ENCODE data around the gene C1QTNF7. TPM values are rescaled to one million over a fixed set of nuclear protein-coding genes. Genes with fewer than 3 reads are reported as not detected.

Gene C1QTNF7
- total and polyA plus RNA-seq, 10 donors: 0.74 to 22.5 (median 5.2) TPM

DNA sequence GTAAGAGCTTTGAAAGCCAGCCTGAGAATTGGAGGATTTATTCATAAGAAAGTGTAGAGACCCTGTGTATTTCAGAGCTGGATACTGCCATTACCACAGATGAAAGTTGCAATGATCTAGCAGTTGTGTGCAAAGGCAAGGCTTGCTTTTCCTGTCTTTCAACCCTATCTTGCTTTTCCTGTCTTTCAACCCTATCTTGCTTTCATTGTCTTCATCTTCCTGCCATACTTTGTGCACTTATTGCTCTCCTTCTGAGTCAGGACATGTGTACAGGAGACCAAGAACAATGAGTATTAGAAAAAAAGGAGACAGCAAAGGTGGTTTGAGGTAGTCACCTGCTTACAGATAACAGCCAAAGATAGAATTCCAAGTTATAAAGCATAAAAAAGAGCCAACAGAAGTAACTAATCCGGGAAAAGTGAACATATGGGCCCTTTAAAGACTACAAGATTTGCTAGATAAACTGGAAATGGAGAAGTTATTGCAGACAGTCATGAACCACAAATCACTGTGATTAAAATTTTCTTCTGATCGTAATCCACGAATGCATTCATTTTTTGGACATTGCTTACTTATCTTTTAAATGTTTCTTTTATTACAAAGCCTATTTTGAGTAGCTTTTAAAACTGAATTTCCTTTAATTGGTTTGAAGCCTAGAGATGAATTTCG, 17.2 kb downstream of the C1QTNF7 start:
- DNase-seq: no peak
- intact Hi-C loops (cut with DNase I; ENCODE audit: low total_unique reads): no loop called here
- TF ChIP-seq POLR2AphosphoS5 (IDR thresholded peaks at IDR 0.05) (no peak), POLR2A (IDR thresholded peaks at IDR 0.05) (no peak)
- TF ChIP-seq, protein P1, sequence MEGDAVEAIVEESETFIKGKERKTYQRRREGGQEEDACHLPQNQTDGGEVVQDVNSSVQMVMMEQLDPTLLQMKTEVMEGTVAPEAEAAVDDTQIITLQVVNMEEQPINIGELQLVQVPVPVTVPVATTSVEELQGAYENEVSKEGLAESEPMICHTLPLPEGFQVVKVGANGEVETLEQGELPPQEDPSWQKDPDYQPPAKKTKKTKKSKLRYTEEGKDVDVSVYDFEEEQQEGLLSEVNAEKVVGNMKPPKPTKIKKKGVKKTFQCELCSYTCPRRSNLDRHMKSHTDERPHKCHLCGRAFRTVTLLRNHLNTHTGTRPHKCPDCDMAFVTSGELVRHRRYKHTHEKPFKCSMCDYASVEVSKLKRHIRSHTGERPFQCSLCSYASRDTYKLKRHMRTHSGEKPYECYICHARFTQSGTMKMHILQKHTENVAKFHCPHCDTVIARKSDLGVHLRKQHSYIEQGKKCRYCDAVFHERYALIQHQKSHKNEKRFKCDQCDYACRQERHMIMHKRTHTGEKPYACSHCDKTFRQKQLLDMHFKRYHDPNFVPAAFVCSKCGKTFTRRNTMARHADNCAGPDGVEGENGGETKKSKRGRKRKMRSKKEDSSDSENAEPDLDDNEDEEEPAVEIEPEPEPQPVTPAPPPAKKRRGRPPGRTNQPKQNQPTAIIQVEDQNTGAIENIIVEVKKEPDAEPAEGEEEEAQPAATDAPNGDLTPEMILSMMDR (IDR thresholded peaks at IDR 0.05 in 8 of 11, conservative IDR thresholded peaks at IDR 0.05 in 3 of 11): no peak
- no peak overlapping the region for H3K27ac ChIP-seq
- H3K36me3 ChIP-seq: peaks cover 0 to 6% (median 0%) of the 10 kb centered on the region in 6 donors
- H3K4me3 ChIP-seq: no peak overlapping the region
- no peaks in the 10 kb centered on the region for H3K9me3 ChIP-seq
- WGBS, 5 donors: 38 to 50% (median 45%) methylated on average over 4 of the region's 4 CpGs
- no peaks in the 10 kb centered on the region for H3K4me1 ChIP-seq
- no peaks in the 10 kb centered on the region for H3K27me3 ChIP-seq (replicated peaks in 1 of 7)

DNA sequence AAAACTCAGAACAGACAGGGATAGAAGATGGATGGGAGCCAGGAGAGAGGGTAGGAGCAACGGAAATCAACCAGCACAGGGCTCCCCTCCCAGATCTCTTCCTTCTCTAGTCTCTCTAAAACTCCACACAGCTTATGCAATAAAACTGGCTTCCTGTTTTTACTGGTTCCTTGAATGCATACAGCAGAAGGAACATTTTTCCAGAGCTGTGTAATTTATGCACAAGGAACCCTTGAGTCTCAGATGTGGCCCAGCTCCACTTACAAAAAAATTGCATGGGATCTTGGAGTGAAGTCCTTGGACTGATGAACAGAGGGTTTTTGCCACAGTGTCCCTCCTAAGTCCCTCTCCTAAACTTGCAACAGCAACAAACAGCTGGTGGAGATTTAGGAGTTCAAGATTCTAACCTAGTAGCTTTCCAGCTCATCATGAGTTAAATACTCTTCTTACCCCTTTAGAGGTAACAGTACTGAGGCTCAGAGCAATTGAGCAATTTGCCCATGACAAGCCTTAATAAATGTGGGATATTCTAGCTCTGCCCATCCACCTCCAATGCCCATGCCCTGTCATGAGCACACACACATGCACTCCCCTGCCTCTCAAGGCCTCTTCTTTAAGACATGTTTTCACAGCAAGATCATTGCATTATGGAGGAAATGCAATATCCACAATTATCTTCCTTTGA, 23.5 kb downstream of the C1QTNF7 start:
- WGBS, 5 donors: 11 to 32% (median 13%) methylated on average over 1 of the region's 1 CpG
- intact Hi-C loops (cut with DNase I; ENCODE audit: low total_unique reads): no loop called here
- TF ChIP-seq POLR2AphosphoS5 (IDR thresholded peaks at IDR 0.05): no peak
- Histone ChIP-seq H3K9me3 (no peaks in the 10 kb centered on the region), H3K4me1 (peaks cover 0 to 20% (median 11%) of the 10 kb centered on the region in 6 donors), H3K4me3 (no peak overlapping the region), H3K27ac (peak overlapping the region in 6 of 8 donors; percentile 15 to 47 (median 32)), H3K36me3 (no peaks in the 10 kb centered on the region), H3K27me3 (replicated peaks in 1 of 7) (no peaks in the 10 kb centered on the region)
- DNase-seq: no peak

DNA sequence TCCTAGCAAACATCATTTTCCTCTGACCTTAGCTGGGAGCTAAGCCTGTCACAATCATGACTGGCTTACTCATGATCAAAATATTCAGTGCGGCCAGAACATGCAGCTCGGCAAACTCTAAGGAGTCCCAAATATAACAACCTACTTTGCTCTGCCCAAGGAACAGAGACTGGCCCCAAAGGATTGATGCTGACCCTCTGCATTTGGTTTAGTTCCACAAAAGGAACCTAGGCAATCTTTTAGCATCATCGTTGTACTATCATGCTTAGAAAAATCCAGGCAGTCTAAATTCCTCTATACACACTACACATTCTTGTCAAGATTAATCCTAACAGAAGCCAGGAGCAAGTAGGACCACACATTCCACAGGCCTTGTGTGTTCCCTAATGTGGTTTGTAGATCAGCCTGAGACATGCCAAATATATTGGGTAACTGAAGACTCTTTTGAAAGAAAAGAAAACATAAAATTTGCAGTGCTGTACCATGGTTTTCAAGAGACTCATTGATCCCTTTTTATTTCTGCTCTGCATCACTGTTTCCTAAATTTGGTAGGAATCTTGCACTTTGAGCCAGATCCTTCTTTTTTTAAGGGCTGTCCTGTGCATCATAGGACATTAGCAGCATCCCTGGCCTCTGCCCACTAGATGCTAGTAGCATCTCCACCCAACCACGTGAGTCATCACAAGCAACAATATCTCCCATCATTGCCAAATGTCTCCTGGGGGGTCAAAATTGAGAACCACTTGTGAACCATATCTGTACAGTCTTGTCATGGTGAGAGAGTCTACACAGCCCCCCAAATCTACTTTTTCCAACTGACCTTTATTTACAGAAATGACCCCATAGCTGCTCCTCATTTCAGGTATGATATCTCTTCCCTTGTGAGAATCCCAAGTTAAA, 24.3 kb downstream of the C1QTNF7 start:
- DNase-seq: no peak
- Histone ChIP-seq H3K9me3 (no peaks in the 10 kb centered on the region), H3K4me1 (peaks cover 0 to 28% (median 16%) of the 10 kb centered on the region in 6 donors), H3K4me3 (no peak overlapping the region), H3K27me3 (replicated peaks in 1 of 7) (no peaks in the 10 kb centered on the region), H3K36me3 (no peaks in the 10 kb centered on the region), H3K27ac (peak overlapping the region in 5 of 8 donors; percentile 9 to 47 (median 27))
- intact Hi-C loops (cut with DNase I; ENCODE audit: low total_unique reads): no loop called here
- TF ChIP-seq POLR2AphosphoS5 (IDR thresholded peaks at IDR 0.05) (no peak), POLR2A (IDR thresholded peaks at IDR 0.05) (no peak)
- TF ChIP-seq, protein P1 (IDR thresholded peaks at IDR 0.05 in 8 of 11, conservative IDR thresholded peaks at IDR 0.05 in 3 of 11): no peak
- WGBS, 5 donors: 58 to 80% (median 71%) methylated on average over 4 of the region's 4 CpGs

DNA sequence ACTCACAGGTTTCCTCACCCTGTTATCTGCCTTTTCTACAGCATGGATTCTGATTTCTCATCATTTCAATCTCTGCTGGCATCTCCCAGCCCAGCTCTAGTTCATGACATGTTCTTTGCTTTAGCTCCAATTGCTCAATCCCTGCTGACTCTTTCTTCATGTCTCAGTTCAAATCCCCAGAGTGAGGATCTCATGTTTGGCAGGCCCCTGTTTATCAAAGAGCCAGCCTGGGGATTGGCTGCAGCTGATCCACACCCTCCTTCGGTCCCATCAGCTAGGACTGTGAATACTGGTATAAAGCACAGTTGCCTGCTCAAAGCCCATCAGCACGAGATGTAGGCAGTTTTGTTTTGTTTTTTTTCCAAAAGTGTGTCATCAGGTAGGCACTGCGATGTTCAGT, 27.5 kb downstream of the C1QTNF7 start:
- TF ChIP-seq POLR2AphosphoS5 (IDR thresholded peaks at IDR 0.05) (no peak), POLR2A (IDR thresholded peaks at IDR 0.05) (no peak)
- TF ChIP-seq, protein P1 (IDR thresholded peaks at IDR 0.05 in 8 of 11, conservative IDR thresholded peaks at IDR 0.05 in 3 of 11): no peak
- Histone ChIP-seq H3K4me3 (no peak overlapping the region), H3K4me1 (peaks cover 3 to 38% (median 23%) of the 10 kb centered on the region in 6 donors), H3K36me3 (no peaks in the 10 kb centered on the region), H3K27ac (no peak overlapping the region), H3K9me3 (no peaks in the 10 kb centered on the region), H3K27me3 (replicated peaks in 1 of 7) (no peaks in the 10 kb centered on the region)
- DNase-seq: no peak
- intact Hi-C loops (cut with DNase I; ENCODE audit: low total_unique reads): loop anchor here (5.0 kb wide), 1 partner anchor 223 kb away; no protein-coding TSS in a partner anchor
- WGBS, 5 donors: 78 to 93% (median 91%) methylated on average over 3 of the region's 3 CpGs
